Panc1 (cell line): ENCODE data around the gene ZNF318. TPM values are rescaled to one million over a fixed set of nuclear protein-coding genes. Genes with fewer than 3 reads are reported as not detected.
"Not testable (repeated sequence)": the region's sequence is repeated elsewhere in the genome, so short reads cannot be mapped to it uniquely, and the experiment has no call there.

Experiments used
- ATAC-seq: fragments of 200-7000 bp; cut with Tn5 transposase; 2 replicates; pipeline ENCODE4 v1.9.1; 2020; ENCODE audit warnings: mild to moderate bottlenecking, moderate library complexity
- BruUV-seq: library from RNA; stranded (reverse); fragments of 400-500 nt; replicated peaks from 2 replicates; lab custom pipeline; 2021; lab: Mats Ljungman, UMichigan
- CTCF ChIA-PET: fragments of 300-600 bp; sonication (Branson Sonifier 250); formaldehyde crosslinking; loops from one replicate; lab custom pipeline; 2022; ENCODE audit warnings: antibody characterized with exemption; lab: Charles Lee
- POLR2A ChIA-PET: fragments of 300-600 bp; sonication (Branson Sonifier 250); formaldehyde crosslinking; loops from one replicate; lab custom pipeline; 2022; ENCODE audit warnings: antibody characterized with exemption; lab: Charles Lee
- DNase-seq: peaks from one replicate; pipeline ENCODE4 v3.0.0-alpha.2; 2010; ENCODE audit warnings: low read depth, low spot score
- H3K27ac ChIP-seq: 2 replicates; pipeline ENCODE4 v1.5.1; 2011; ENCODE audit warnings: mild to moderate bottlenecking, low read length, inconsistent platforms
- H3K27me3 ChIP-seq: fragments of 200-500 bp; sonication (Bioruptor generic); 2 replicates; pipeline ENCODE4 v1.6.0; 2014; ENCODE audit warnings: low read length, inconsistent platforms; ENCODE audit not compliant: control insufficient read depth, insufficient read depth
- H3K36me3 ChIP-seq: fragments of 200-500 bp; sonication (Bioruptor generic); 2 replicates; pipeline ENCODE4 v1.5.1; 2014; ENCODE audit warnings: inconsistent platforms, mild to moderate bottlenecking, low read length, moderate library complexity; ENCODE audit not compliant: control insufficient read depth, insufficient read depth
- H3K4me1 ChIP-seq: 2 replicates; pipeline ENCODE4 v1.5.1; 2011; ENCODE audit warnings: inconsistent platforms, mild to moderate bottlenecking, low read length, moderate library complexity; ENCODE audit not compliant: control insufficient read depth, insufficient read depth
- H3K4me3 ChIP-seq, 2 experiments: 2 replicates each; pipeline ENCODE4 v1.5.1; 2011 to 2012; ENCODE audit warnings: low read depth in 2 of 2, low read length in 2 of 2, mild to moderate bottlenecking in 2 of 2, inconsistent platforms in 1 of 2, moderate library complexity in 1 of 2
- H3K9me3 ChIP-seq: fragments of 200-500 bp; sonication (Bioruptor generic); 2 replicates; pipeline ENCODE4 v1.5.1; 2014; ENCODE audit warnings: low read depth, mild to moderate bottlenecking, inconsistent platforms, low read length, moderate library complexity; ENCODE audit not compliant: control insufficient read depth, insufficient read depth
- POLR2AphosphoS5 ChIP-seq: IDR thresholded peaks from 2 replicates; pipeline ENCODE4 v1.6.1; 2012; ENCODE audit warnings: mild to moderate bottlenecking, low read depth, low read length, moderate library complexity
- SIN3A ChIP-seq: IDR thresholded peaks from 2 replicates; pipeline ENCODE4 v1.6.1; 2012; ENCODE audit warnings: low read depth, mild to moderate bottlenecking, low read length, moderate library complexity, borderline replicate concordance; ENCODE audit not compliant: insufficient read depth
- TCF7L2 ChIP-seq: IDR thresholded peaks from 2 replicates; pipeline ENCODE4 v1.6.1; 2011; ENCODE audit warnings: mild to moderate bottlenecking, low read depth, low read length, inconsistent platforms
- in situ Hi-C: cut with HindIII; loops from 2 replicates; pipeline ENCODE4 v1.10.0; 2016; ENCODE audit warnings: low sequenced_read_pairs, low pct_unique_long_range_greater_than_20kb
- intact Hi-C: fragments of 100-400 bp; cut with micrococcal nuclease; formaldehyde crosslinking; loops from one replicate; pipeline ENCODE4 v1.10.0; 2022; ENCODE audit not compliant: unreplicated experiment
- total RNA-seq: library from RNA; stranded (reverse); gene quantifications from one replicate; pipeline ENCODE4 v1.2.1, GENCODE V29; 2021; ENCODE audit not compliant: unreplicated experiment
- TF ChIP-seq, protein P1 (sequence below), 2 experiments: IDR thresholded peaks; 2 replicates each; pipeline ENCODE4 v1.6.1; 2011 to 2012; ENCODE audit warnings: low read depth in 2 of 2, control low read depth in 1 of 2, low read length in 1 of 2, mild to moderate bottlenecking in 1 of 2, moderate library complexity in 1 of 2; ENCODE audit not compliant: insufficient read depth in 1 of 2
- TF ChIP-seq, protein P2 (sequence below): fragments of 450-650 bp; IDR thresholded peaks from 2 replicates; pipeline ENCODE4 v1.5.1; 2017; ENCODE audit warnings: mild to moderate bottlenecking

The ZNF318 gene
- total RNA-seq, 1 experiment from 2014 or later = 28.0 TPM

- DNase-seq (no peak), ATAC-seq (no peak)
- H3K4me3 ChIP-seq = no peak overlapping the region
- H3K27me3 ChIP-seq = no peaks in the 10 kb centered on the region; the same call in 1 of the 2 replicates
- H3K9me3 ChIP-seq = no peaks in the 10 kb centered on the region
- peaks cover 2% of the 10 kb centered on the region; the same call in 1 of the 2 replicates for H3K4me1 ChIP-seq
- ChIA-PET POLR2A (no interaction called here), CTCF (interaction anchor here (0.6 kb wide), 1 partner anchor 121 kb away, joined by 4 read pairs; no protein-coding TSS in a partner anchor)
- H3K36me3 ChIP-seq = no peaks in the 10 kb centered on the region
- no peak overlapping the region for H3K27ac ChIP-seq
- no TSS peak for BruUV-seq
- TF ChIP-seq, protein P1, sequence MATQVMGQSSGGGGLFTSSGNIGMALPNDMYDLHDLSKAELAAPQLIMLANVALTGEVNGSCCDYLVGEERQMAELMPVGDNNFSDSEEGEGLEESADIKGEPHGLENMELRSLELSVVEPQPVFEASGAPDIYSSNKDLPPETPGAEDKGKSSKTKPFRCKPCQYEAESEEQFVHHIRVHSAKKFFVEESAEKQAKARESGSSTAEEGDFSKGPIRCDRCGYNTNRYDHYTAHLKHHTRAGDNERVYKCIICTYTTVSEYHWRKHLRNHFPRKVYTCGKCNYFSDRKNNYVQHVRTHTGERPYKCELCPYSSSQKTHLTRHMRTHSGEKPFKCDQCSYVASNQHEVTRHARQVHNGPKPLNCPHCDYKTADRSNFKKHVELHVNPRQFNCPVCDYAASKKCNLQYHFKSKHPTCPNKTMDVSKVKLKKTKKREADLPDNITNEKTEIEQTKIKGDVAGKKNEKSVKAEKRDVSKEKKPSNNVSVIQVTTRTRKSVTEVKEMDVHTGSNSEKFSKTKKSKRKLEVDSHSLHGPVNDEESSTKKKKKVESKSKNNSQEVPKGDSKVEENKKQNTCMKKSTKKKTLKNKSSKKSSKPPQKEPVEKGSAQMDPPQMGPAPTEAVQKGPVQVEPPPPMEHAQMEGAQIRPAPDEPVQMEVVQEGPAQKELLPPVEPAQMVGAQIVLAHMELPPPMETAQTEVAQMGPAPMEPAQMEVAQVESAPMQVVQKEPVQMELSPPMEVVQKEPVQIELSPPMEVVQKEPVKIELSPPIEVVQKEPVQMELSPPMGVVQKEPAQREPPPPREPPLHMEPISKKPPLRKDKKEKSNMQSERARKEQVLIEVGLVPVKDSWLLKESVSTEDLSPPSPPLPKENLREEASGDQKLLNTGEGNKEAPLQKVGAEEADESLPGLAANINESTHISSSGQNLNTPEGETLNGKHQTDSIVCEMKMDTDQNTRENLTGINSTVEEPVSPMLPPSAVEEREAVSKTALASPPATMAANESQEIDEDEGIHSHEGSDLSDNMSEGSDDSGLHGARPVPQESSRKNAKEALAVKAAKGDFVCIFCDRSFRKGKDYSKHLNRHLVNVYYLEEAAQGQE (IDR thresholded peaks at IDR 0.05; ENCODE audit: insufficient read depth in 1 of 2, low read depth in 2 of 2, low read length in 1 of 2) = no peak
- TF ChIP-seq, protein P2, sequence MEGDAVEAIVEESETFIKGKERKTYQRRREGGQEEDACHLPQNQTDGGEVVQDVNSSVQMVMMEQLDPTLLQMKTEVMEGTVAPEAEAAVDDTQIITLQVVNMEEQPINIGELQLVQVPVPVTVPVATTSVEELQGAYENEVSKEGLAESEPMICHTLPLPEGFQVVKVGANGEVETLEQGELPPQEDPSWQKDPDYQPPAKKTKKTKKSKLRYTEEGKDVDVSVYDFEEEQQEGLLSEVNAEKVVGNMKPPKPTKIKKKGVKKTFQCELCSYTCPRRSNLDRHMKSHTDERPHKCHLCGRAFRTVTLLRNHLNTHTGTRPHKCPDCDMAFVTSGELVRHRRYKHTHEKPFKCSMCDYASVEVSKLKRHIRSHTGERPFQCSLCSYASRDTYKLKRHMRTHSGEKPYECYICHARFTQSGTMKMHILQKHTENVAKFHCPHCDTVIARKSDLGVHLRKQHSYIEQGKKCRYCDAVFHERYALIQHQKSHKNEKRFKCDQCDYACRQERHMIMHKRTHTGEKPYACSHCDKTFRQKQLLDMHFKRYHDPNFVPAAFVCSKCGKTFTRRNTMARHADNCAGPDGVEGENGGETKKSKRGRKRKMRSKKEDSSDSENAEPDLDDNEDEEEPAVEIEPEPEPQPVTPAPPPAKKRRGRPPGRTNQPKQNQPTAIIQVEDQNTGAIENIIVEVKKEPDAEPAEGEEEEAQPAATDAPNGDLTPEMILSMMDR = no peak
- TF ChIP-seq POLR2AphosphoS5 (no peak), SIN3A (no peak), TCF7L2 (no peak)
- intact Hi-C loops (no loop called here), in situ Hi-C loops (no loop called here)
Observed at GRCh38 chr6:43375693-43376092, 6.2 kb upstream of the ZNF318 start.

DNA sequence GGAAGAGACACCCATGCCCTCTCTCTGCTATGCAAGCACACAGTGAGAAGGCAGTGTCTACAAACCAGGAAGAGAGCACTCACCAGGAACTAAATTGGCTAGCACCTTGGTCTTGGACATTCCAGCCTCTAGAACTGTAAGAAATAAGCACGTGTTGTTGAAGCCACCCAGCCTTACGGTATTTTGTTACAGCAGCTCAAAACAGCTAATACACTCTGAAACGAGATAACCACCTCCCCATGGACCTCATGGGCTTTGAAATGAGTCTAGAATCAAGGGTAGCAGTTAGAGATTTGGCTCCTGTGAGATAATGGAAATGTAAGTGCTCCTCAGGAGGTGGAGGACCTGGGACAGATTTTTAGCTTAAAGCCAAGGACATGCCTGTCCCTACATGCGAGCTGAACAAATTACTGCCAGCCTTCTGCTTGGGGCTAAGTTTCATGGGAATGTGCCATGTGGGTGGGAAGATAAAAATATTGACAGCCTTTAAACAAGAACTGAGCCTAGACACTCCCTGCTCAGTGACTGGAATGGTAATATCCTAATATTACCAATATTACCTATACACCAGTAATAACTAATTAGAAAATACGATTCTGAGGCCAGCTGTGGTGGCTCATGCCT is 3.9 kb upstream of the ZNF318 start:
- no peaks in the 10 kb centered on the region for H3K9me3 ChIP-seq
- BruUV-seq = no TSS peak
- ATAC-seq (no peak), DNase-seq (no peak)
- no peaks in the 10 kb centered on the region for H3K27me3 ChIP-seq
- H3K36me3 ChIP-seq = no peaks in the 10 kb centered on the region
- H3K27ac ChIP-seq = no peak overlapping the region
- in situ Hi-C loops = no loop called here
- CTCF ChIA-PET = no interaction called here
- H3K4me3 ChIP-seq = no peak overlapping the region
- H3K4me1 ChIP-seq = peaks cover 10% of the 10 kb centered on the region
- TF ChIP-seq SIN3A (no peak), TCF7L2 (no peak), POLR2AphosphoS5 (no peak)
- TF ChIP-seq, protein P1 (IDR thresholded peaks at IDR 0.05; ENCODE audit: insufficient read depth in 1 of 2, low read depth in 2 of 2, low read length in 1 of 2) = no peak
- TF ChIP-seq, protein P2 = no peak
- intact Hi-C loops = no loop called here
- POLR2A ChIA-PET = interaction anchor here (0.5 kb wide), 1 partner anchor 383 kb away, joined by 3 read pairs; no protein-coding TSS in a partner anchor

- H3K4me3 ChIP-seq = peak overlapping the region; percentile 66 to 86
- CTCF ChIA-PET = interaction anchor here (0.5 to 0.7 kb wide), 2 partner anchors 28 to 440 kb away, joined by 4 to 5 read pairs; no protein-coding TSS in a partner anchor
- TSS peak; percentile 98 for BruUV-seq
- in situ Hi-C loops, H3K27me3 ChIP-seq, intact Hi-C loops, H3K9me3 ChIP-seq, DNase-seq, H3K36me3 ChIP-seq: not testable (repeated sequence)
- peaks cover 10% of the 10 kb centered on the region for H3K4me1 ChIP-seq
- peak overlapping the region; percentile 96 for H3K27ac ChIP-seq
- peak; percentile 2; the same call in 1 of the 2 replicates for ATAC-seq
- POLR2A ChIA-PET = interaction anchor here (0.5 to 0.7 kb wide), 3 partner anchors 10 to 345 kb away, joined by 3 to 7 read pairs (median 5); no protein-coding TSS in a partner anchor
Observed at GRCh38 chr6:43370003-43370580, 645 bp upstream of the ZNF318 start.
